ENCODE measurements around the gene LRRC26.

Gene LRRC26

GRCh38 chr9:137215196-137215986 lies 45.5 kb upstream of the LRRC26 start:
- in situ Hi-C loops (cut with HindIII; ENCODE audit: low sequenced_read_pairs), result no loop called here
- TF ChIP-seq CTCF (IDR thresholded peaks at IDR 0.05; ENCODE audit: low read depth, low read length, missing control alignments), result no peak
- DNase-seq (ENCODE audit: low read depth), result no peak
- H3K4me3 ChIP-seq (ENCODE audit: low read depth, low read length), result no peak overlapping the region

- TF ChIP-seq CTCF (IDR thresholded peaks at IDR 0.05; ENCODE audit: low read depth, low read length, missing control alignments), result no peak
- no peak for DNase-seq (ENCODE audit: low read depth)
- in situ Hi-C loops (cut with HindIII; ENCODE audit: low sequenced_read_pairs), result no loop called here
- no peak overlapping the region for H3K4me3 ChIP-seq (ENCODE audit: low read depth, low read length)
Observed at GRCh38 chr9:137214620-137215019, 44.8 kb upstream of the LRRC26 start.

- in situ Hi-C loops (cut with HindIII; ENCODE audit: low sequenced_read_pairs), result no loop called here
- no peak overlapping the region for H3K4me3 ChIP-seq (ENCODE audit: low read depth, low read length)
- DNase-seq (ENCODE audit: low read depth), result no peak
- no peak for TF ChIP-seq CTCF (IDR thresholded peaks at IDR 0.05; ENCODE audit: low read depth, low read length, missing control alignments)
Observed at GRCh38 chr9:137213160-137214060, 43.6 kb upstream of the LRRC26 start.

DNA sequence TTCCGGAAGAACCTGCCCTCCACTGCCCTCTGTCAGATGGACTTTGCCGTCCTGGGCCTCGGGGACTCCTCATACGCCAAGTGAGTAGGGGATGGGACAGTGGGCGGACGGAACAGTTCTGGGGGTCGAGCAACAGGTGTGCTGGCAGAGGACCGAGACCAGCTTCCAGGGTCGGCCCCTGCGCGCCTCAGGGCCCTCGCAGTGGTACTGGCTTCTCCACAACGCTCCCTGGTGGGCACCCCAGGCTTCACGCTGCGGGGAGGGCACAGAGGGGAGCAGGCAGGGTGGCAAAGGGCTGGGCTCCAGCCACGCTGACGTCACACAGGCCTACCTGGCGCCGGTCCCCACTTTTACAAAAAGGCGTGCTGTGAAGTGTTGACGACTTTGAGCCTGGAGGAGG lies 42.7 kb upstream of the LRRC26 start:
- in situ Hi-C loops (cut with HindIII; ENCODE audit: low sequenced_read_pairs), result no loop called here
- no peak overlapping the region for H3K4me3 ChIP-seq (ENCODE audit: low read depth, low read length)
- DNase-seq (ENCODE audit: low read depth), result no peak
- no peak for TF ChIP-seq CTCF (IDR thresholded peaks at IDR 0.05; ENCODE audit: low read depth, low read length, missing control alignments)

DNA sequence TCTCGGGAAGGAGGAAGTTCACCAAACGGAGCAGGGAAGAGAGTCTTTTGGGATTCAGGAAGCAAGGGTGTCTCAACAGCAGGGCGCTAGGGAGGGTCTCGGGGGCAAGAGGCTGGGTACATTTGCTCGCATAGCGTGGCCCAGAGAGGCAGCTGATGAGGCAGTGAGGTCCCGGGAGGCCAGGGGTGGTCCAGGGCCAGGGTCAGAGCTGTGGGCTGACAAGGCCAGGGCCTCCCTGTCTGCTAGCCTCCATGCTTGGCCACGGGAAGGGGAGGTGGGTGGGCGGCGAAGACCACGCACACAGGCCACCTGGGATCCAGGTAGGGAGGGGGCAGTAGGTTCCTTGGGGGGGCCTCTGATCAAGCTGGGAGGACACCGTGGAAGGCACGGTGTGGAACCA lies 41.7 kb upstream of the LRRC26 start:
- in situ Hi-C loops (cut with HindIII; ENCODE audit: low sequenced_read_pairs), result no loop called here
- no peak for TF ChIP-seq CTCF (IDR thresholded peaks at IDR 0.05; ENCODE audit: low read depth, low read length, missing control alignments)
- no peak for DNase-seq (ENCODE audit: low read depth)
- no peak overlapping the region for H3K4me3 ChIP-seq (ENCODE audit: low read depth, low read length)

DNA sequence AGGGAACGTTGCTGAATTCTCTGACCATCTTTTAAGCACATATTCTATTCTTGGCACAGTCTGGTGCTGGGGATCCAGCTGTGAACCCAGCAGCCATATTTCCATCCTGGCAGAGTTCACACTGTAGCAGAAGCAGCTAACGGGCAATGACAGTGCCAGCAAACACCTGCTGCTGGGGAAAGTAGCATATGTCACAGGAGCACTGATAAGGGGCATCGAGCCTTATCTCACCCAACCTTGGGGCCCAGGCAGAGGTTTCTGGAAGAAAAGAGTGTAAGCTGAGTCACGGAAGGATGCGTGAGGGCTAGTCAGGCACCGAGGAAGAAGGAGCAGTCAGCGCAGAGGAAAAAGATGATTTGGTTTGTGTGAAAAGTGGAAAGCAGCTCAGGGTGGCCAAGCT lies 36.8 kb upstream of the LRRC26 start:
- in situ Hi-C loops (cut with HindIII; ENCODE audit: low sequenced_read_pairs), result no loop called here
- no peak for DNase-seq (ENCODE audit: low read depth)
- TF ChIP-seq CTCF (IDR thresholded peaks at IDR 0.05; ENCODE audit: low read depth, low read length, missing control alignments), result no peak
- H3K4me3 ChIP-seq (ENCODE audit: low read depth, low read length), result peak overlapping the region; percentile 91

Measured in astrocyte of the cerebellum (primary cell).